NCI-H774 (cell line): ENCODE data around the gene ITPR1.

Experiments used
- DNase-seq: peaks from one replicate; lab custom pipeline; 2025; lab: John Stamatoyannopoulos, UW

The ITPR1 gene

GRCh38 chr3:4782095-4782494 is 288.9 kb downstream of the ITPR1 start:
- no peak for DNase-seq

- no peak for DNase-seq
These were observed 292.4 kb downstream of the ITPR1 start for GRCh38 chr3:4785551-4785950.

GRCh38 chr3:4786431-4786830 is 293.3 kb downstream of the ITPR1 start:
- no peak for DNase-seq

GRCh38 chr3:4791358-4791757 is 298.2 kb downstream of the ITPR1 start:
- DNase-seq = no peak

GRCh38 chr3:4793311-4793710 is 300.2 kb downstream of the ITPR1 start:
- DNase-seq = no peak

GRCh38 chr3:4794331-4794730 is 301.2 kb downstream of the ITPR1 start:
- DNase-seq = no peak

GRCh38 chr3:4794798-4795197 is 301.6 kb downstream of the ITPR1 start:
- DNase-seq = no peak

GRCh38 chr3:4795905-4796304 is 302.8 kb downstream of the ITPR1 start:
- no peak for DNase-seq

GRCh38 chr3:4797201-4797705 is 304.1 kb downstream of the ITPR1 start:
- no peak for DNase-seq

GRCh38 chr3:4799266-4800256 is 306.4 kb downstream of the ITPR1 start:
- no peak for DNase-seq

- no peak for DNase-seq
These were observed 307.4 kb downstream of the ITPR1 start for GRCh38 chr3:4800595-4800994.

- no peak for DNase-seq
These were observed 308.7 kb downstream of the ITPR1 start for GRCh38 chr3:4801892-4802291.

GRCh38 chr3:4802903-4803302 is 309.8 kb downstream of the ITPR1 start:
- no peak for DNase-seq

GRCh38 chr3:4804161-4805058 is 311.3 kb downstream of the ITPR1 start:
- DNase-seq = no peak

GRCh38 chr3:4805662-4806061 is 312.5 kb downstream of the ITPR1 start:
- no peak for DNase-seq

GRCh38 chr3:4806535-4807108 is 313.5 kb downstream of the ITPR1 start:
- no peak for DNase-seq

GRCh38 chr3:4807381-4808280 is 314.5 kb downstream of the ITPR1 start:
- no peak for DNase-seq

- no peak for DNase-seq
These were observed 315.5 kb downstream of the ITPR1 start for GRCh38 chr3:4808637-4809036.

GRCh38 chr3:4809922-4810321 is 316.8 kb downstream of the ITPR1 start:
- no peak for DNase-seq

- DNase-seq = no peak
These were observed 319.4 kb downstream of the ITPR1 start for GRCh38 chr3:4812591-4812990.

- no peak for DNase-seq
These were observed 320.8 kb downstream of the ITPR1 start for GRCh38 chr3:4813909-4814304.
